Fibroblast of lung (primary cell): ENCODE measurements around the gene LPAR4. TPM values are rescaled to one million over a fixed set of nuclear protein-coding genes. Genes with fewer than 3 reads are reported as not detected.

Source experiments
- DNase-seq, 2 donors: peaks; one replicate each; pipeline versions ENCODE4 v3.0.0 to v3.0.0-alpha.2; 2010; ENCODE audit warnings: low read depth in 2 of 2
- H2AFZ ChIP-seq: 2 replicates; pipeline ENCODE4 v1.5.1; 2012; ENCODE audit warnings: low read length, control low read depth, inconsistent platforms
- H3K27ac ChIP-seq: 2 replicates; pipeline ENCODE4 v1.5.1; 2011; ENCODE audit warnings: low read length, control low read depth; ENCODE audit not compliant: insufficient read depth
- H3K27me3 ChIP-seq: 2 replicates; pipeline ENCODE4 v1.5.1; 2011; ENCODE audit warnings: mild to moderate bottlenecking, low read length; ENCODE audit not compliant: control insufficient read depth, insufficient read depth
- H3K36me3 ChIP-seq: 2 replicates; pipeline ENCODE4 v1.5.1; 2011; ENCODE audit warnings: low read length; ENCODE audit not compliant: control insufficient read depth, insufficient read depth
- H3K4me1 ChIP-seq: 2 replicates; pipeline ENCODE4 v1.5.1; 2011; ENCODE audit warnings: low read length; ENCODE audit not compliant: control insufficient read depth, insufficient read depth; ENCODE audit errors: extremely low read depth
- H3K4me2 ChIP-seq: 2 replicates; pipeline ENCODE4 v1.5.1; 2011; ENCODE audit warnings: low read length, control low read depth; ENCODE audit not compliant: insufficient read depth; ENCODE audit errors: extremely low read depth
- H3K4me3 ChIP-seq, 4 experiments: fragments of 200-600 bp in 1 of 4; sonication (generic) in 1 of 4; replicated peaks in 1 of 4; 2 replicates each; pipeline ENCODE4 v1.5.1; 2011 to 2016; ENCODE audit warnings: low read length in 4 of 4, low read depth in 3 of 4, mild to moderate bottlenecking in 3 of 4, control low read depth in 2 of 4, inconsistent platforms in 1 of 4, mixed read lengths in 1 of 4; ENCODE audit not compliant: insufficient read depth in 1 of 4; ENCODE audit errors: control extremely low read depth in 1 of 4
- H3K79me2 ChIP-seq: 2 replicates; pipeline ENCODE4 v1.5.1; 2012; ENCODE audit warnings: mild to moderate bottlenecking, low read length, inconsistent platforms; ENCODE audit not compliant: control insufficient read depth, insufficient read depth
- H3K9ac ChIP-seq: 2 replicates; pipeline ENCODE4 v1.5.1; 2011; ENCODE audit warnings: mild to moderate bottlenecking, low read length, control low read depth; ENCODE audit not compliant: insufficient read depth
- H3K9me3 ChIP-seq: 2 replicates; pipeline ENCODE4 v1.5.1; 2012; ENCODE audit warnings: low read depth, low read length; ENCODE audit not compliant: control insufficient read depth, insufficient read depth
- H4K20me1 ChIP-seq: 2 replicates; pipeline ENCODE4 v1.5.1; 2011; ENCODE audit warnings: low read length; ENCODE audit not compliant: control insufficient read depth, insufficient read depth; ENCODE audit errors: extremely low read depth
- EZH2 ChIP-seq: IDR thresholded peaks from 2 replicates; pipeline ENCODE4 v1.5.1; 2012; ENCODE audit warnings: low read length, control low read depth, mild to moderate bottlenecking; ENCODE audit errors: missing control alignments
- polyA plus RNA-seq, 2 donors: library from polyadenylated mRNA; depleted of rRNA in 1 of 2; stranded (reverse) in 1 of 2; unstranded in 1 of 2; fragments of >200 nt; gene quantifications; 2 replicates each; pipeline ENCODE4 v1.2.1, GENCODE V29; 2011 to 2012; ENCODE audit warnings: missing spikeins in 1 of 2
- total RNA-seq: library from RNA; depleted of rRNA; stranded (reverse); fragments of >200 nt; gene quantifications from 2 replicates; pipeline ENCODE4 v1.2.1, GENCODE V29; 2014
- TF ChIP-seq, protein P1 (sequence below), 2 donors: IDR thresholded peaks in 1 of 2; conservative IDR thresholded peaks in 1 of 2; 1 replicate in 1 of 2; 2 replicates in 1 of 2; pipeline ENCODE4 v1.5.1; 2011 to 2012; ENCODE audit warnings: low read length in 2 of 2, control low read depth in 1 of 2, inconsistent platforms in 1 of 2, low read depth in 1 of 2, mild to moderate bottlenecking in 1 of 2

Gene LPAR4
- total and polyA plus RNA-seq, 2 donors (not counting 1 experiment from before 2014, with no cell fraction given) = 0.19 to 0.50 TPM

- no peak for TF ChIP-seq EZH2
- TF ChIP-seq, protein P1, sequence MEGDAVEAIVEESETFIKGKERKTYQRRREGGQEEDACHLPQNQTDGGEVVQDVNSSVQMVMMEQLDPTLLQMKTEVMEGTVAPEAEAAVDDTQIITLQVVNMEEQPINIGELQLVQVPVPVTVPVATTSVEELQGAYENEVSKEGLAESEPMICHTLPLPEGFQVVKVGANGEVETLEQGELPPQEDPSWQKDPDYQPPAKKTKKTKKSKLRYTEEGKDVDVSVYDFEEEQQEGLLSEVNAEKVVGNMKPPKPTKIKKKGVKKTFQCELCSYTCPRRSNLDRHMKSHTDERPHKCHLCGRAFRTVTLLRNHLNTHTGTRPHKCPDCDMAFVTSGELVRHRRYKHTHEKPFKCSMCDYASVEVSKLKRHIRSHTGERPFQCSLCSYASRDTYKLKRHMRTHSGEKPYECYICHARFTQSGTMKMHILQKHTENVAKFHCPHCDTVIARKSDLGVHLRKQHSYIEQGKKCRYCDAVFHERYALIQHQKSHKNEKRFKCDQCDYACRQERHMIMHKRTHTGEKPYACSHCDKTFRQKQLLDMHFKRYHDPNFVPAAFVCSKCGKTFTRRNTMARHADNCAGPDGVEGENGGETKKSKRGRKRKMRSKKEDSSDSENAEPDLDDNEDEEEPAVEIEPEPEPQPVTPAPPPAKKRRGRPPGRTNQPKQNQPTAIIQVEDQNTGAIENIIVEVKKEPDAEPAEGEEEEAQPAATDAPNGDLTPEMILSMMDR (conservative IDR thresholded peaks at IDR 0.05 in 1 of 2, IDR thresholded peaks at IDR 0.05 in 1 of 2; ENCODE audit: low read depth in 1 of 2, low read length in 2 of 2) = no peak
- no peaks in the 10 kb centered on the region for H4K20me1 ChIP-seq
- H3K27ac ChIP-seq = no peak overlapping the region
- H3K9me3 ChIP-seq = no peaks in the 10 kb centered on the region
- H2AFZ ChIP-seq = no peak overlapping the region
- no peak overlapping the region for H3K4me3 ChIP-seq
- H3K36me3 ChIP-seq = no peaks in the 10 kb centered on the region
- no peak overlapping the region for H3K9ac ChIP-seq
- H3K79me2 ChIP-seq = no peaks in the 10 kb centered on the region
- no peak for DNase-seq
- H3K4me2 ChIP-seq = no peak overlapping the region
- no peaks in the 10 kb centered on the region for H3K27me3 ChIP-seq
- H3K4me1 ChIP-seq = no peaks in the 10 kb centered on the region
These were observed 22.2 kb upstream of the LPAR4 start for GRCh38 chrX:78725287-78725686.

DNA sequence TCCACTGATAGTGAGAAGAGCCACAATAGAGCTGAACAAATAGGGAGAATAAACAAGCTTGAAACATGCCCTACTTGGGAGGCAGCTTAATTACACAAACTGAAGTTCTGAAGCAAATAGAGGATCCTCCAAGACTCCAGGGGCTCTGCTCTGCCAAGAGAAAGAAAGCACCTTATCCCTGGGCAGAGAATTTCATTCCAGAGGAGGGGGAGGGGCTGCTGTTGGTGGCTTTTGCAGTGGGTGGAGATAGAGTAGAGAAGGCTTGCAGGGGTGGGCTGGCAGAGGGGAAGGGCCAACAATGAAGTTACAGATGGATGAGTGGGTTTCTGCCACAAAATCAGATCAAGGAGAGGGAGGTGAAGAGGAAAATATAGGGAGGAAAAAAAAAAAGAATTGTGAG, 1.0 kb upstream of the LPAR4 start:
- Histone ChIP-seq H3K27me3 (no peaks in the 10 kb centered on the region), H3K9me3 (no peaks in the 10 kb centered on the region)
- no peak for TF ChIP-seq EZH2
- TF ChIP-seq, protein P1 (conservative IDR thresholded peaks at IDR 0.05 in 1 of 2, IDR thresholded peaks at IDR 0.05 in 1 of 2; ENCODE audit: low read depth in 1 of 2, low read length in 2 of 2) = no peak

DNA sequence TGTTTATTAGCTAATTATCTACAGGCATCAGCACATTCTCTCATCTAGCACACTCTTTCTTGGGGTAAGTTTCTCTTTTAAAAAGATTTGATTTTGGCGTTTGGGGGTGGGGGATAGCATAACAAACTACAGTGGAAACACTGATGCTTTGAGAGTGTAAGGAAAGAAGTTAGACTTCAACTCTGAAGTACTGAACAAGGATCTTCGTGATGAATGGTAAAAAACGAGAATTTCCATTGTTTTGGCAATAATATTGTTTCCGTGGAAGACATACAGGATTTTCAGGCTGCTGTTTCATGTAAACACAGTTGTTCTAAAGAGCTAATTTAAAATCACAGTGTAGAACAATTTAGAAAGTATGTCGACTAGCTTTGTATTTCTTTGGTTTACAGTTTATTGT, 451 bp downstream of the LPAR4 start:
- no peaks in the 10 kb centered on the region for H3K4me1 ChIP-seq
- no peaks in the 10 kb centered on the region for H3K9me3 ChIP-seq
- no peaks in the 10 kb centered on the region for H4K20me1 ChIP-seq
- H3K4me3 ChIP-seq = peak overlapping the region in 3 of 4 experiments; percentile 28 to 66 (median 51)
- H3K4me2 ChIP-seq = peak overlapping the region; percentile 80
- H3K27me3 ChIP-seq = no peaks in the 10 kb centered on the region
- no peaks in the 10 kb centered on the region for H3K36me3 ChIP-seq
- TF ChIP-seq, protein P1 (conservative IDR thresholded peaks at IDR 0.05 in 1 of 2, IDR thresholded peaks at IDR 0.05 in 1 of 2; ENCODE audit: low read depth in 1 of 2, low read length in 2 of 2) = no peak
- TF ChIP-seq EZH2 = no peak
- H3K9ac ChIP-seq = no peak overlapping the region
- peak overlapping the region; percentile 40 for H2AFZ ChIP-seq
- no peak overlapping the region for H3K27ac ChIP-seq
- no peak for DNase-seq
- H3K79me2 ChIP-seq = no peaks in the 10 kb centered on the region

More for the DNA sequence above, 1.0 kb upstream of the LPAR4 start:
- Histone ChIP-seq H3K27ac (no peak overlapping the region), H3K4me2 (no peak overlapping the region), H2AFZ (no peak overlapping the region), H4K20me1 (no peaks in the 10 kb centered on the region), H3K4me1 (no peaks in the 10 kb centered on the region), H3K36me3 (no peaks in the 10 kb centered on the region), H3K9ac (no peak overlapping the region), H3K79me2 (no peaks in the 10 kb centered on the region), H3K4me3 (no peak overlapping the region)
- no peak for DNase-seq
